ENCODE data around the gene CACNA1B. TPM values are rescaled to one million over a fixed set of nuclear protein-coding genes. Genes with fewer than 3 reads are reported as not detected.

CACNA1B gene
- polyA plus RNA-seq, 1 of the 3 experiments (the other 2 are of a cell fraction) = 0.03 TPM

DNA sequence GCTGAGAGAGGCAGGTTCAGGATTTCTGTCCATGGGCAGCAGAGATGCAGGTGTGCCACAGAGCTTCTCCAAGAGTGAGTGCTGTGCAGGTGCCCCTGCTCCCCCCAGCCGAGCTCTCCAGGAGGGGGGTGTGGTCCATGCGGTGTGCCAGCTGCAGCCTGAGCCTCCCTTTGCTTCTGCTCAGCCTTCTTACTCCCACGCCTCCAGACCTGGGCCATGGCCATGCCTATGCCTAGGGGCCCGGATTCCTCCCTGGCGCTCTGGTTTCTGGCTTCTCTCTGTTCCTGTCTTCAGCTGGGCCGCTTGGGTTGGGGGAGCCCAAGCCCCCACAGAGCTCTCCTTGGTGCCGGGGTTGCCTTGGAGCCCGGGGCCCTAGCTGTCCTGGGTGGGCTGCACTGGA, 133.3 kb downstream of the CACNA1B start:
- ChIA-PET CTCF (interaction anchor here (1.1 kb wide), 1 partner anchor 21 kb away, joined by 4 read pairs; no protein-coding TSS in a partner anchor), POLR2A (no interaction called here)
- WGBS (ENCODE audit: low lambda C conversion rate) = 21% methylated on average over 7 of the region's 8 CpGs
- H3K27ac ChIP-seq (ENCODE audit: low read depth in 2 of 2, low read length in 1 of 2) = no peak overlapping the region
- H3F3A ChIP-seq (replicated peaks; ENCODE audit: insufficient read depth) = no peaks in the 10 kb centered on the region
- H3K4me3 ChIP-seq (ENCODE audit: low read depth in 2 of 2, low read length in 1 of 2) = no peak overlapping the region
- no peaks in the 10 kb centered on the region for H4K20me1 ChIP-seq (ENCODE audit: insufficient read depth)
- H2AFZ ChIP-seq (ENCODE audit: low read depth) = no peak overlapping the region
- no peaks in the 10 kb centered on the region for H3K27me3 ChIP-seq (ENCODE audit: insufficient read depth)
- H3K4me1 ChIP-seq (ENCODE audit: control insufficient read depth in 1 of 2, insufficient read depth in 2 of 2, low read depth in 1 of 2, low read length in 1 of 2) = no peaks in the 10 kb centered on the region; a peak in 1 of 4 replicates
- no peaks in the 10 kb centered on the region for H3K36me3 ChIP-seq (replicated peaks in 1 of 2; ENCODE audit: control insufficient read depth in 1 of 2, insufficient read depth in 2 of 2, low read length in 1 of 2)
- no peak overlapping the region for H3K9ac ChIP-seq
- DNase-seq = no peak
- no peaks in the 10 kb centered on the region for H3K9me2 ChIP-seq
- TF ChIP-seq SMC3 (IDR thresholded peaks at IDR 0.05; ENCODE audit: low read depth, low read length) = no peak
- no peak for TF ChIP-seq FOSL2 (IDR thresholded peaks at IDR 0.05; ENCODE audit: borderline replicate concordance, low read depth)
- TF ChIP-seq, protein P1, sequence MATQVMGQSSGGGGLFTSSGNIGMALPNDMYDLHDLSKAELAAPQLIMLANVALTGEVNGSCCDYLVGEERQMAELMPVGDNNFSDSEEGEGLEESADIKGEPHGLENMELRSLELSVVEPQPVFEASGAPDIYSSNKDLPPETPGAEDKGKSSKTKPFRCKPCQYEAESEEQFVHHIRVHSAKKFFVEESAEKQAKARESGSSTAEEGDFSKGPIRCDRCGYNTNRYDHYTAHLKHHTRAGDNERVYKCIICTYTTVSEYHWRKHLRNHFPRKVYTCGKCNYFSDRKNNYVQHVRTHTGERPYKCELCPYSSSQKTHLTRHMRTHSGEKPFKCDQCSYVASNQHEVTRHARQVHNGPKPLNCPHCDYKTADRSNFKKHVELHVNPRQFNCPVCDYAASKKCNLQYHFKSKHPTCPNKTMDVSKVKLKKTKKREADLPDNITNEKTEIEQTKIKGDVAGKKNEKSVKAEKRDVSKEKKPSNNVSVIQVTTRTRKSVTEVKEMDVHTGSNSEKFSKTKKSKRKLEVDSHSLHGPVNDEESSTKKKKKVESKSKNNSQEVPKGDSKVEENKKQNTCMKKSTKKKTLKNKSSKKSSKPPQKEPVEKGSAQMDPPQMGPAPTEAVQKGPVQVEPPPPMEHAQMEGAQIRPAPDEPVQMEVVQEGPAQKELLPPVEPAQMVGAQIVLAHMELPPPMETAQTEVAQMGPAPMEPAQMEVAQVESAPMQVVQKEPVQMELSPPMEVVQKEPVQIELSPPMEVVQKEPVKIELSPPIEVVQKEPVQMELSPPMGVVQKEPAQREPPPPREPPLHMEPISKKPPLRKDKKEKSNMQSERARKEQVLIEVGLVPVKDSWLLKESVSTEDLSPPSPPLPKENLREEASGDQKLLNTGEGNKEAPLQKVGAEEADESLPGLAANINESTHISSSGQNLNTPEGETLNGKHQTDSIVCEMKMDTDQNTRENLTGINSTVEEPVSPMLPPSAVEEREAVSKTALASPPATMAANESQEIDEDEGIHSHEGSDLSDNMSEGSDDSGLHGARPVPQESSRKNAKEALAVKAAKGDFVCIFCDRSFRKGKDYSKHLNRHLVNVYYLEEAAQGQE (IDR thresholded peaks at IDR 0.05; ENCODE audit: low read depth, low read length) = no peak
- H3K9me3 ChIP-seq = no peaks in the 10 kb centered on the region
- no peaks in the 10 kb centered on the region for H3K79me2 ChIP-seq (ENCODE audit: insufficient read depth)
- no peak overlapping the region for H3K4me2 ChIP-seq

DNA sequence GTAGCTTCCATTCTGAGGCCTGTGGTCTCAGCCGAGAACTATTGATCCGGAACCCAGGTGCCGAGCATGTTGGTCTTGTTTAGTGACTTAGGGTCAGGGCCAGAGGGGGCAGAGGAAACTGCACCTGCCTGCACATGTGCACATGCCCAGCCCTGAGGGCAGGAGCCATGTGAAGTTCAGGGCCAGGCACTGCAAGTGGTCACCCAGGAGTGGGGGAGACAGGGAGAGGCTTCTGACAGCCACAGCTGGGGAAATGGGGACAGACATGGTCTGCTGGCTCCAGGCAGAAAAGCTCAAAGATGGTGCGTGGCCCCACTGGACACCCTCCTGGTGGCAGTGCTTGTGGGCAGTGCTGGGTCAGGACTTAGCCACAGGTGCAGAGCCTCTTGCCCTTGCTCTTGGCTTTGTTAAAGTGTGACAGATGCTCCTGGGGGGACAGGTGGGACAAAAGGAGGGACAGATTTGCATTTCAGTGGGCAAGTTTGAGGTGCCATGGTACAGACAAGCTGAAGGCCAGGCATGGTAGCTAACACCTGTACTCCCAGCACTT, 134.4 kb downstream of the CACNA1B start:
- no peaks in the 10 kb centered on the region; a peak in 1 of 4 replicates for H3K4me1 ChIP-seq (ENCODE audit: control insufficient read depth in 1 of 2, insufficient read depth in 2 of 2, low read depth in 1 of 2, low read length in 1 of 2)
- no peak overlapping the region for H2AFZ ChIP-seq (ENCODE audit: low read depth)
- H3K9ac ChIP-seq = no peak overlapping the region
- no peaks in the 10 kb centered on the region for H3K79me2 ChIP-seq (ENCODE audit: insufficient read depth)
- H3K27ac ChIP-seq (ENCODE audit: low read depth in 2 of 2, low read length in 1 of 2) = no peak overlapping the region
- 43% methylated on average over 1 of the region's 4 CpGs for WGBS (ENCODE audit: low lambda C conversion rate)
- DNase-seq = no peak
- H3K4me3 ChIP-seq (ENCODE audit: low read depth in 2 of 2, low read length in 1 of 2) = no peak overlapping the region
- ChIA-PET CTCF (no interaction called here), POLR2A (no interaction called here)
- H3F3A ChIP-seq (replicated peaks; ENCODE audit: insufficient read depth) = no peaks in the 10 kb centered on the region
- H3K27me3 ChIP-seq (ENCODE audit: insufficient read depth) = no peaks in the 10 kb centered on the region
- TF ChIP-seq FOXJ3 (CRISPR knock-in tag; IDR thresholded peaks at IDR 0.05) (no peak), MXI1 (IDR thresholded peaks at IDR 0.05; ENCODE audit: low read depth, low read length) (no peak), EP300 (IDR thresholded peaks at IDR 0.05; ENCODE audit: borderline replicate concordance in 1 of 2, low read depth in 1 of 2, low read length in 1 of 2) (no peak), SIN3A (IDR thresholded peaks at IDR 0.05; ENCODE audit: borderline replicate concordance, low read depth, low read length) (no peak), GABPA (IDR thresholded peaks at IDR 0.05; ENCODE audit: low read depth) (no peak), TCF12 (IDR thresholded peaks at IDR 0.05) (no peak), TAF1 (IDR thresholded peaks at IDR 0.05; ENCODE audit: borderline replicate concordance, low read depth, low read length) (no peak)
- TF ChIP-seq, protein P2, sequence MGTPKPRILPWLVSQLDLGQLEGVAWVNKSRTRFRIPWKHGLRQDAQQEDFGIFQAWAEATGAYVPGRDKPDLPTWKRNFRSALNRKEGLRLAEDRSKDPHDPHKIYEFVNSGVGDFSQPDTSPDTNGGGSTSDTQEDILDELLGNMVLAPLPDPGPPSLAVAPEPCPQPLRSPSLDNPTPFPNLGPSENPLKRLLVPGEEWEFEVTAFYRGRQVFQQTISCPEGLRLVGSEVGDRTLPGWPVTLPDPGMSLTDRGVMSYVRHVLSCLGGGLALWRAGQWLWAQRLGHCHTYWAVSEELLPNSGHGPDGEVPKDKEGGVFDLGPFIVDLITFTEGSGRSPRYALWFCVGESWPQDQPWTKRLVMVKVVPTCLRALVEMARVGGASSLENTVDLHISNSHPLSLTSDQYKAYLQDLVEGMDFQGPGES (IDR thresholded peaks at IDR 0.05; ENCODE audit: low read depth, low read length) = no peak
- no peak overlapping the region for H3K4me2 ChIP-seq
- H3K36me3 ChIP-seq (replicated peaks in 1 of 2; ENCODE audit: control insufficient read depth in 1 of 2, insufficient read depth in 2 of 2, low read length in 1 of 2) = no peaks in the 10 kb centered on the region
- H4K20me1 ChIP-seq (ENCODE audit: insufficient read depth) = no peaks in the 10 kb centered on the region
- no peaks in the 10 kb centered on the region for H3K9me2 ChIP-seq
- H3K9me3 ChIP-seq = no peaks in the 10 kb centered on the region

Data from SK-N-SH (cell line).